GM21737 (cell line): Measurements from ENCODE around the gene PKNOX2.

Experiments
- ATAC-seq: cut with Tn5 transposase; IDR thresholded peaks from one replicate; pipeline ENCODE4 v1.9.1; 2021; ENCODE audit warnings: mild to moderate bottlenecking, moderate library complexity; ENCODE audit not compliant: unreplicated experiment

The PKNOX2 gene

GRCh38 chr11:125257190-125257579 lies 92.6 kb downstream of the PKNOX2 start:
- no peak for ATAC-seq

DNA sequence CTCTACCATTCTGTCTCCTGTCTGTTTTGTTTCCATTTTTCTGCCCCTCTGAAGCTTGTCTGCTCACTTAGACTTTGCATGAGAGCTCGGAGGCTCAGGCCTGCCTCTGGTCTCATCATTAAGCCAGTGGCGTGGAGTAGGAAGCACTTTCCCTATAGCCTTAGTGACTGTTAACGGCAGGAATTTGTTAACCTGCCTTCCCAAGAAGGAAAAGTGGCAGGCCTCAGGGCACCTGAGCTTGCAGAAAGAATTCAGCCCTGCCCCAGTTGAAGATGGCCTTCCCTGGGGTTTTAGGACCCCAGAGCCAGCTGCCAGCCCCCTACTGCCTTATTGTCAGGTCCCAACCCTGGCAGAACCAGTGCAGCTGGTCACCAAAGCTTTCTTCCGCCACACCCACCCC lies 93.2 kb downstream of the PKNOX2 start:
- ATAC-seq: no peak

DNA sequence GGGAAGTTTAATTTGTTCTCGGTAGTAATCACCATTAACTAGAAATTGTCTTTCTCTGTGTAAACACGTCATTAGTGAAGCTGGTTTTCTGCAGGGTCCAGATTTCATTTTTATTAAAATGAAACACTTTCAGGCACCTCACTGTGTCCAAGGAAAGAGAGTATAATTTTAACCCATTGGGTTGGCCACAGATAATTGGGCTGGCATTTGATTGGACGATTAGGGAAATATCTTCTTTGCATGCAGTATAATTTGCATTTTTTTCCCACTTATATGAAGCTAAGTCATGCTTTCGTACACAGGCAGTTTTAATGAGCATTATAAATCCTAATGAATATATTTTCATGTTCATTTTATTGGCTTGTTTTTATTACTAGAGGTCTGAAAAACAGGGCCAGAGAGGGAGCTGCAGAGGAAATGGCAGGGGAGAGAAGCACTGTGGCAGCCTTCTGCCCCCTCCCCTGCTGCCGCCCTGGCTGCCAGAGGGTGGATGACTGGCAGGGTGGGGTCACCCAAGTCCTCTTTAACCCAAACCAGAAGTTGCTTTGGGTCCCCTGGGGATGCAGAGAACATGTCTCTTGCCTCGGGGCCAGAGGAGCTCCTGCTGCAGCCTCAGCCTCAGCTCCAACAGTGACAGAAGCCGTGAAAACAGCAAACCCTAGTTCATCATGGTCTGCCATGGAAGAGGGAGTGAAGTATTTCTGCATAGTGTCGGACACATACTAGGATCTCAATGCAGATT lies 93.9 kb downstream of the PKNOX2 start:
- no peak for ATAC-seq

GRCh38 chr11:125261588-125261987 lies 97.0 kb downstream of the PKNOX2 start:
- no peak for ATAC-seq

DNA sequence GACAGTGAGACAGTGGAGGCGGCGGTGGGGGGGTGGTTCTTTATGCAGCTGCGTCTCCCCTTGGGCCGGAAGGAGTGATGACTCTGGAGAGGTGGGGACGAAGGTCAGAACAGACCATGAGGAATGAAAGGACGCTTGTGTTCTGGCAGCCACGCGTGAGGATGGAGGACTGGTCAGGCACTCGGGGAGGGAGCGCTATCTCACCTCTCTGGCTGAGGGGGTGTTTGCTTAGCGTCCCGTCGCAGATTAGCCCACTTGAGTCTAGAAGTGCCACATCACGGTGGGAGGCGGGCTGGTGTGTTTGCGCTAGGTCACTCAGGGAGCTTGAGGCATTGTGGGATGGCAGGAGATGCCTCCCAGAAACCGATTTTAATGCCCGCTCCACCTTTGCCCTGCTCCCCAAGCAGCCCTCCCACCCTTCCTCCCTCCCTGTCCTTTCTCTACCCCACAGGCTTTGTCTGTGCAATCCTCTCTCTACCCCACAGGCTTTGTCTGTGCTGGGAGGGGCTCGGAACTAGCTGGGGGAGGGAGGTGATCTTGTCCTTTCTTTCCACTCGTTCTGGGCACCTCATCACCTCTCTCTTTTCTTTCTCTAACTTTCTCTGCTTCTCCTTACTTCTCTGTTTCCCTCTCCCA lies 97.8 kb downstream of the PKNOX2 start:
- no peak for ATAC-seq

GRCh38 chr11:125262830-125263218 lies 98.3 kb downstream of the PKNOX2 start:
- ATAC-seq: no peak

DNA sequence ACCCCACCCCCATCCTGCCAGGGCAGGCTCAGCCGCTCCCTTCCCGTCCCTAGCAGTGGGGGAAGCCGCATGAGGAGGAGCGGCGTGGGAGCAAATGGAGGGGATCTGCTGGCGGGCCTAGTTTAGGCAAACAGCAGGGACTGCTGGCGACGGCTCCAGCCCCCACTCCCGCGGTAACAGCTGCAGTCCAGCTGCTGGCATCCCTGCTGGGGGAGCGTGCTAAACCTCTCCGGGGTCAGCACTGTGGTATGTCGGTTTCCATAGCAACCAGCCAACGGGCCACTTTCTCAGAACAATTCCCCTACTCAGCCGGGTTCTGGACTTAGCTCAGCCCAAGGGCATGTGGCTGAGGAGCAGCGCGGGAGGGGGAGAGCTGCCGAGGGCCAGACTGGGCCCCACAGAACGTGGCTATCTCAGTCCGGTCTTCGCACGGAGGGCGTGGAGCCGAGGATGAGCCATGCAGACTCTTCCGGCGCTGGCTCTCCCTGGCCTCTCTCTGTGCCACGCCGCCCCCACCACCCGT lies 98.8 kb downstream of the PKNOX2 start:
- ATAC-seq: no peak

- ATAC-seq: no peak
These were observed 99.8 kb downstream of the PKNOX2 start for GRCh38 chr11:125264100-125265022.

GRCh38 chr11:125267548-125267947 lies 103.0 kb downstream of the PKNOX2 start:
- no peak for ATAC-seq

- no peak for ATAC-seq
These were observed 104.1 kb downstream of the PKNOX2 start for GRCh38 chr11:125268611-125269010.

DNA sequence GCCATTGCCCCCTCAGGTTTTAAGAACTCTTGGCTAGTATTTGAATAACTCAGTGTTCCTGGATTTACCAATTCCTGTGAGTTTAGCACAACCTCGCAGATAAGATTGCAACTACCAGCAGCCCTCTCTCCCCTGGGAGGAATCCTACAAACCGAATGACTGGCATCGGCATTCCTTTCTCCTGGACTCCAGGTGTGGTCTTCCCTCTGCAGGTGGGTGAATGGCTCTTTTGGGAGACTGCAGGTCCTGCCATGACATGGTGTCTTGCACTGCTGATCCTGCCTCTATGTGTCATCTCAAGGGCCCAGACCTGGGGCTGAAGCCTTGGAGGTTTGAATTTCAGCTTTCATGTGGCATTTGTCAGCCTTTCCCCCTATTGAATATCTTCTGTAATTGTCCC lies 105.6 kb downstream of the PKNOX2 start:
- ATAC-seq: no peak

- no peak for ATAC-seq
These were observed 106.2 kb downstream of the PKNOX2 start for GRCh38 chr11:125270711-125271110.

GRCh38 chr11:125271483-125272091 lies 107.0 kb downstream of the PKNOX2 start:
- no peak for ATAC-seq

DNA sequence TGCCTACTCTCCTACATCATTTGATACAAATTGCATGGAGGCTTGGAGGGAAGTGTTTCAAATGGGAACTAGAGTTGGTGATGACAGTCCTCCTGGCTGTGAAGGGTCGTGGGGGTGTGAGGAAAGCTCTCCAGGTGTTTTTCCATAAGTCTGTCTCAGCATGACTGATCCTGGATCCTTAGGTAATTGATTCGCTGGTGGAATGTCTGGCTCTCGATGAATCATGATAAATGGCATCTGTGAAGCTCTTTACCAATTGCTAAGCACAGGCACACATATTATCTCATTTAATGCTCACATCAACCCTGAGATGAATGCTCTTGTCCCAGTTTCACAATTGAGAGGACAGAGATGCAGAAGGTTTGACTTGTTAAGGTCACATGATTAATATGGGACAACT lies 107.5 kb downstream of the PKNOX2 start:
- ATAC-seq: no peak

GRCh38 chr11:125272821-125273220 lies 108.3 kb downstream of the PKNOX2 start:
- ATAC-seq: no peak

DNA sequence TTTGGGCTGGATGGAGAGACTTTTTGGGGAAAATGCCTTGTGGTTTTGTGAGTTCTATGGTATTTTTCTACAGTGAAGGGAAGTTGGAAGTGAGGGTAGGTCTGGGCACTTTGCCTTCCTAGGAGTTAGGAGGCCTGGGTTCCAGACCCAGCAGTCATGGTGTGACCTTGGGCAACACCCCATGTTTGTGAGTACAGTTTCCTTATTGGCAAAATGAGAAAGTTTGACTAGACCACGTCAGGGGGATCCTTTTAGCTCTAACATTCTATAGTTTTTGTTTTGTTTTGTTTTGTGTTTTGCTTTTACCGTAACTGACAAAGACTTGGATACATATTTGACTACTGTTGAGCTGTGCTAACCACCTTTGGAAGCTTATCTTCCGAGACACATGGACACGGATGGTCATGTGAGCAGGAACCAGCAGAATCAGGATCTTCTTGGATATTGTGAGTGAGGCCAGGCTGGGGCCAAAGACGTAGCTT lies 109.0 kb downstream of the PKNOX2 start:
- ATAC-seq: no peak

- ATAC-seq: no peak
These were observed 109.8 kb downstream of the PKNOX2 start for GRCh38 chr11:125274309-125274708.

DNA sequence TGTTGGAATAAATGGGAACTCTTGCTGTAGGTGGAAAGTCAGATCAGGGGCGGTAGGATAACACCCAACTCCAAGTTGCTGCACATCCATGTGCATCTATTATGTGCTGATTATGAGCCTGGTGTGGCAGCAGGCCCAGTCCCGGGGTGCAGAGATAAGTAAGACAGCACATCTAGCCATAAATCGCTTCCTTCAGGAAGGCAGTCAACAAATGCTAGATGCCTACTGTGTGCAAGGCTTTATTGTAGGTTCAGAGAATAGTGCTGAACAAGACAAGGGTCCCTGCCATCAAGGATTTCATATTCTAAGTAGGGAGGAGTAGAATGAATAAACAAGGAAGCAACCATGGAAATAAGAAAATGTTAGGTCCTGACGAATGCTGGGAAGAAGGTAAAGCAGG lies 110.2 kb downstream of the PKNOX2 start:
- no peak for ATAC-seq

- ATAC-seq: no peak
These were observed 111.5 kb downstream of the PKNOX2 start for GRCh38 chr11:125275905-125276618.

GRCh38 chr11:125276619-125276976 lies 112.0 kb downstream of the PKNOX2 start:
- ATAC-seq: no peak
